HG02943 (cell line): ENCODE data around the gene SERINC4.

Source experiments
- ATAC-seq: cut with Tn5 transposase; IDR thresholded peaks from one replicate; pipeline ENCODE4 v1.9.1; 2021; ENCODE audit warnings: mild to moderate bottlenecking, low read depth, moderate library complexity; ENCODE audit not compliant: unreplicated experiment

SERINC4 gene

GRCh38 chr15:43799209-43799944 is 643 bp downstream of the SERINC4 start:
- no peak for ATAC-seq

GRCh38 chr15:43796566-43796965 is 3.5 kb downstream of the SERINC4 start:
- no peak for ATAC-seq

- ATAC-seq = no peak
Observed at GRCh38 chr15:43795997-43796396, 4.0 kb downstream of the SERINC4 start.

DNA sequence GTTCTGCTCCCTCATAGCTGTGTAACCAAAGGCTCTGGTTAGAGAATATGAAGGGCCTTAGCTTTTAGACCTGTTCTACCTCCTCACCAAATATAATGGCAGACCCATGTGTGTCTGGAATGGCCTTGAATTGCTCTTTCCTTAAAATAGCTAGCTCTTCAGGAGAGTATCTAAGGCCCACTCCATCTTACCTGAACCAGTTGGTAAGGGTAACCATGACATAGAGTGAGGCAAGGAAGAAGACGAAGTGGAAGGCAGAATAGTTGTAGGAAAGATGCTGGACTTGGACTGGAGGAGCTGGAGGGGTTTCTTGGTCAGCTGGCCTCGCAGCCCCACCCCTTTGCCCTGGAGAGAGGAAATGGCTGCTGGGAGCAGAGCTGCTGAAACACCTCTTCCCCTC is 4.8 kb downstream of the SERINC4 start:
- no peak for ATAC-seq

DNA sequence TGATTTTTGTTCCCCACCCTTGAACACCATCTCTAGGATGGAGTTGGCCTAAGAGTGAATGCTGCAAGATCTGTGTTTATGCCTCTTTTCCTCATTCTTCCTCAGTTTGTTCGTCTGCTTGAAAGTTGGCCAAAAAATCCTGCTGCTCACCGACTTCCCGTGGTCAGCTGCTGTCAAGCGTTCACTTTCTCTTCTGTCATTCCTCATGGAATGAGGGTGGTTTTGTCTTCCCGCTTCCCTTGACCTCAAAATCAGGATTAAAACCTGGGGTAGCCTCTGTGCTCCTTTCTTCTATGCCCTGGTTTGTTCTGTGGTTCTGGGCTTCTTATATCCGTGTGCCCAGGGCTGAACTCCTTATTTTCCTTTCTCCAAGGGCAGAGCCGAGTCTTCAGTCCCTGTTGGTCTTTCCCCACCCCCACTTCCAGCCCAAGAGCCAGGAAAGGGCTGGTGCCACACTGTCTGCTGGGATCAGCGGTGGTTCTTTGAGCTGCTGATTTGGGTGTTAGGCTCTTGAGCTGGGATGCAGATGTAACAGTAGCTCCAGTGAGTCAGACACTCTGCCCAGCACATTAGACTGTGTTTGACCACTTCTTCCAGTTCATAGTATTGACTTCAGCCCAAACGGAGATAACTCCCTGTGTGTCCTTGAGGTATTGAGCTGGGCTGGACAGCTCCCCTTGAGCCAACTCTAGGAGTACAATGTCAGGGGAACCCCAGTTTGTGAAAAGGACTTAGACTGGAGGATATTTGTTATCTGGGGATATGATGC is 5.6 kb downstream of the SERINC4 start:
- ATAC-seq = no peak

DNA sequence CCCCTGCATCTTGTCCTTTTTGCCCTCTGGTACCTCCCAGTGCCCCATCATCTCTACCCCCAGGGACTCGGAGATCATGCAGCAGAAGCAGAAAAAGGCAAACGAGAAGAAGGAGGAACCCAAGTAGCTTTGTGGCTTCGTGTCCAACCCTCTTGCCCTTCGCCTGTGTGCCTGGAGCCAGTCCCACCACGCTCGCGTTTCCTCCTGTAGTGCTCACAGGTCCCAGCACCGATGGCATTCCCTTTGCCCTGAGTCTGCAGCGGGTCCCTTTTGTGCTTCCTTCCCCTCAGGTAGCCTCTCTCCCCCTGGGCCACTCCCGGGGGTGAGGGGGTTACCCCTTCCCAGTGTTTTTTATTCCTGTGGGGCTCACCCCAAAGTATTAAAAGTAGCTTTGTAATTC is 6.4 kb downstream of the SERINC4 start:
- no peak for ATAC-seq

GRCh38 chr15:43792761-43793476 is 7.1 kb downstream of the SERINC4 start:
- ATAC-seq = no peak

DNA sequence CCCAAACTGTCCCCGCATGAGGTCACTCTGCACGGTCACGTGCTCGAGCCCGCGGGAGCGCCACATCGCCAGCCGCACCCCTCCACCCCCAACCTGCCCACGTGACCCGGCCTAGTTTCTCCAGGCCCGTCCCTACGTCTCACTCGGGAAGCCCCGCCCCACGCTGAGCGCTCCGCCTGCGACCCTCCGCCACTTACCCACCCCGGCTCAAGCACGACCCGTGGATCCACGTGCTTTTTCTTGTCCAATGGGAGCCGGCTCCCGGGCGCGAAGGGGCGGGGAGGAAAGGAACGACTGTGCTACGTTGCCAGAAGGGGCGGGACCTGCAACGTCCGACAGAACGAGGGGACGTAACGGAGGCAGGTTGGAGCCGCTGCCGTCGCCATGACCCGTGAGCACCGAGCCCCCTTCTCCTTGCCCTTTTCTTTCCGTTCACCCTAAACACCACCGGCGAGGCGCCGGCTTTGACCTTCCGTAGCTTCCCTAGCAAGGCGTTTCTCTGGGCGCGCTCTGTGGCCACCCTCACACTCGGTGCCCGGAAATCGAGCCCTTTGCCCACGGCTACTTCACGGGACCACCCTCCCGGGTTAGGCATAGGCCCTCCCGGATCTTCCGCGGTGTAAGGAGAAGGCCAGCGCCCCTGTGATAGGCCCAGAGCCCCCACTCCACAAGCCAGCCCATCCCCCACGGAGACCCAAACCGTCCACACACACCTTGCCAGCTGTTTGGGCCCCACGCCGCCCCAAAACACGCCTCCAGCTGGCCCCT is 7.8 kb downstream of the SERINC4 start, which contains the start of gene SERF2:
SERF2 (plus strand) TSS at position 328 of the 768 bp plus-strand sequence; CDS start at position 385, 57 bp downstream.
- peak; percentile 84 for ATAC-seq

DNA sequence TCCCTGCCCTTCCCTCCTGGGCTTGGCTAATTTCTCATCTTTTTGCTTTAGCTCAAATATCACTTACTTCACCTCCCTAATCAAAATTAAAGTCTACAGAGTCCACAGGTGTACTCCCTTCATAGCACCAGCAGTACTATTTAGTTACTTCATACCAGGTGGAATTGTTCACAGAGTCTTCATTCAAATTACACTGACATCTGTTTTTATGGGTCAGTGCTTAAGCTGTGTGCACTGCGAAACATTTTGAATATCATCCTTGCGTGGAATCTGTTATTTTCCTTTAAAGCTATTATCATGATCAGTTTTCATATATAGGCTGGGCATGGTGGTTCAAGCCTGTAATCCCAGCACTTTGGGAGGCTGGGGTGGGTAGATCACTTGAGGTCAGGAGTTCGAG is 10.6 kb downstream of the SERINC4 start:
- no peak for ATAC-seq

DNA sequence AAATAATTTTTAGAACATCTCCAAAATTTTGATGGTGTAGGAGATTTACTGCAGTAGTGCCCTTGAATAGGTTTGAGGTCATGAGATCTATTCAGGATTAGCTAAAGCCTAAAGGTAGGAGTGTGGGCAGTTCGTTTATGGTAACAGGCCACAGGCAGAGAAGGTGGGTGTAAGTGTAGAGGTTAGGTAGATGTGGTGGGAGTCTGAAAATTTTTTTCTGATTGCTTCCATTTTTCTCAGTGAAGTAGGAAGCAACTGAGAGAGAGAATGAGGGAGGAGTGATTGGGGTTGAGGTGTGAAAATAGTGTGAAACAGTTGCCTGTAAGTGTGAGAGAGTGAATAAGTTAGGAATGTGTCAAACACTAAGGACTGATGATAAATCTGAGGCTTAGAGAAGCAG is 21.0 kb downstream of the SERINC4 start:
- ATAC-seq = no peak

GRCh38 chr15:43777267-43777914 is 22.6 kb downstream of the SERINC4 start:
- ATAC-seq = peak; percentile 62

DNA sequence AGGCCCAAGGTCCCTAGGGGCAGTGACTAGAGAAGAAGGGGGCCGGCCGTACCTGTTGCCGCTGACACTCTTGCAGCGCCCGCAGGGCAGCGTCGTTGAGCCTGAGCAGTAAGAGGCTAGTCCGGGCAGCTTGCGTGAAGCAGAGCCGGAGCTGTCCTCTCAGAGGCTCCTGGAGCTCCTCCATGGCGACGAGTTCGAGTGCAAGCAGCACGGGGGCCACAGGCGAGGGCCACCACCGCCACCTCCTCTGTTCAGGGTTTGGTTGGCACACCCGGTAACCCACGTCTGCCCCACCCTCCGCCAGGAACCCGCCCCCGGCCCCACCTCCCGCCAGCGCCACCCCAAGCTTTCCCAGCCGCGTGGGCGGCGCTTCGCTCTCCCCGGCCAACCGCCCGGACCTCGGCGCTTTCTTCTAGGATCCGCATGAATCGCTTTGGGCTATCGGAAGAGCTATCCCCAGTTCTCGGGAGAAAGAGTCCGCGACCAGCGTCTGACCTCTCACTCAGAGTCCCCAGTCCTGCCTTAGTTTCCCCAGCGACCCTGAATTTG is 23.2 kb downstream of the SERINC4 start, which contains the start of gene ELL3:
ELL3 (minus strand) TSS at position 249 of the 549 bp plus-strand sequence; CDS start at position 184, 65 bp downstream.
- peak; percentile 34 for ATAC-seq

DNA sequence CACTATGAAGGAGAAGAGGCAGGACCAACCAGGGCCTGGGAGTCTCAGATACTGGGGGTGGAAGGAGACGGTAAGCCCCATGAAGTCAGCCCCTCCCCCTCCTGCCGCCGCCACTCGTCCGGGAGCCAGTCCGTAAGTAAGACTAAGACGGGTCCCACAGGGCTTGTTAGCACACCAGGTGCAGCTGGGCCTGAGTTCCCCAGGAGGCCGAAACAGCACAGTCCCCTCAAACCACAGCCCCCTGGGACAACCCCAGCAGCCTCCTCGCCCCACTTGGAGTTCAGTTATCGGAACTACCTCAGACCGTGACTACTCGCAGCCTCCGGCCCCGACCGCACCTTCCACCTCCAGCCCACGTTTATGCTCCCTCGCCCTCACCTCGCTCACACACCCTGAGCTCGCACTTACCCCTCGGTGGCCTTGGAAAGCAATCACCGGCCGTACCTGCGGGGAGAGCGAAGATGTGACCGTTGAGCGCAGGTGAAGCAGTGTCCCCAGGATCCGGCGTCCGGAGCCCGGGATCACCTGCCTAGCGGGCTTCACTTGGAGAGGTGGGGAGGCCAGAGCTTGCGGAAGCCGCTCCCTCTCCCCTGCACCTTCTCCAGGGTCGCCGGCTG is 23.8 kb downstream of the SERINC4 start:
- peak; percentile 56 for ATAC-seq

DNA sequence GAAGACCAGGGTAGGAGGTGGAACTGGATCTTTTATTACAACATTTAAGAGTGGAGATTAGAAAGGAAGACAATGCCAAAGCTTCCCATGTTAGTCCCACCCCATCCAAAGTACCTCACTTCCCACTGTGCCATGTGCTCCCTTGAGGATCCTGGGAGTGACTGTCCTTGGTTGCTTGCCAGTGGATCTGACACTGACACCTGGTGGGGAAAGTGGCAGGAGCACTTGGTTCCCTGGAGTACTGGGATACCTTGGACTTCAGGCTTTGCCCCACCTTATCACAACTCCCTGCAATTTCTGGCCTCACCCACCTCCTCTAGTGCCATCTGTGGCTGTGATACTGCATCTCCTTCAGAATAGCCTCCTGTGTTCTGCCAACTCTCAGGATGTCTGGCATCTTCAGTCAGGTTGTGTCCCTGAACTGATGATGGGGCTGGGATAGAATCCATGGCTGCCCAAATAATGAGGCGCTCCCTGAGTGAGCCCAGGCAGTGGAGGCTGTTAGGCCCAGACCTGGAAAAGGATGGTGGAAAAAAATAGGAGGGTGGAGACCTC is 24.5 kb downstream of the SERINC4 start:
- no peak for ATAC-seq

DNA sequence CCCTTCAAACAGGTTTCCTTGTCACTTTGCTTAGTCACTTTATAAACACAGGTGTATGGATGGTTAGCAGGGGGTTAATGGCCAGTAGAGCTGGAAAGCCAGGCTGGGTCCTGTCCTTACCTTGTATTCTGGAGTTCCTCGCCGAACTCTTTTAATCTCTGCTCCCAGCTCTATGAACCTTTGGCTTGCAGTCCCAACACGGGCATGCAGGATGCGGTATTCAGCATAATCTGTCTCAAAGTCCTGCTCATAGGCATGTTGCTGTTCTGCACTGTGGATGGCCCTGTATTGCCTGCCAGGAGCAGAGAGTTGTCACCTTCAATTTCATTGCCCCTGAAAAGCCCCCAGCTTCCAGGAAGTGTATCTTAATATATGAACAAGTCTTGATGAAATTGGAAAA is 26.0 kb downstream of the SERINC4 start:
- no peak for ATAC-seq

DNA sequence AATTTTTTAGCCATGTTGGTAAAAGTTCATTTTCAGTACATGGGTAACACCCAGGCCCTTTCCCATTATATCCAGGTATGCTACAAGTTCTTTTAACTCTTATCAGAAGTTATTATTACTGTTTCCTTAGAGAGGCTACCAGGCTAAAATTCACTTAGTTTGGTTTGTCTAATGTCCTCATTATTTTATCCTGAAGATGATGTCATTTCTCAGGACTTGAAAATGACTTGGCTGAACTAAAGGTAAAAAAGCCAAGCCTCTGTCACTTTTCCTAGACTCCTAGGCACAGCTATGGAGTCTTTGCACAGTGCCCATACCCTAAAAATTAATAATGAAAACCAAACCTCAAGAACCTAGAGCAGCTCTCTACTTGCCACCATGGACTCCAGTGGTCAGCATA is 27.4 kb downstream of the SERINC4 start:
- ATAC-seq = no peak

GRCh38 chr15:43771816-43772215 is 28.2 kb downstream of the SERINC4 start:
- no peak for ATAC-seq

- no peak for ATAC-seq
Observed at GRCh38 chr15:43769584-43770228, 30.3 kb downstream of the SERINC4 start.
